ENCODE results near the gene C2CD4D.
A peak's percentile ranks its signal among the peaks of the same experiment; 100 is the strongest.

Gene C2CD4D

DNA sequence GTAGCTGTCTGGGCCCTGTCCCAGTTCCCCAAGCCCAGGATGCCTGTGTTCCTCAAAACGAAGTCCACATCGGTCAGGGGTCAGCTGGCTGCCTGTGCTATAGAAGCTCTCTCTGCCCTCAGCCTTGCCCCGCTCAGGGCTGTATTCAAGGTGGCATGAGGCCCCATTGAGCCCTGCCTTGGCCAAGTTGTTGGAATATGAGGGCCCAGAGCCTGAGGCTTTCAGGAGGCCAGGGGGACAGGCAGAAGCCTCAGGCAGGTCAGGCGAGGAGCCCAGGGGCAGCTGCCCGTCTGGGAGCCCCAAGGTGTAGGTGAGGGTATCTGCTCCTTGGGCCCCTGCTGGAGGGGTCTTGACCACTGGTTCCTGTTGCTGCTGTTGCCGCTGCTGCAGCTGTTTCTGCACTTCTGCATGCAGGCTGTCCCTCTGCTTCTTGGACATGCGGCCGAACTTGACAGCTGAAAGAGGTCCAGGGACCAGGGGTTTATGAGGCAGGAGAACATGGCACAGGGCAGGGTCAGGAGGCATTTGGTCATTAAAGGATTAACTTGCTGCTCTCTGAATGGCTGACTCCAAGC is 24.6 kb downstream of the C2CD4D start:
- peak overlapping the region; percentile 5 for H3K27ac Mint-ChIP-seq (ENCODE audit: low read depth)
- no peaks in the 10 kb centered on the region for H3K27me3 Mint-ChIP-seq
- peaks cover 40% of the 10 kb centered on the region for H3K4me1 Mint-ChIP-seq
- ATAC-seq (replicated peaks; ENCODE audit: extremely low read depth, poor library complexity, severe bottlenecking) (no peak), DNase-seq (ENCODE audit: low spot score in 2 of 2) (no peak)
- peaks cover 1% of the 10 kb centered on the region for H3K36me3 Mint-ChIP-seq (ENCODE audit: insufficient read depth)
- H3K9me3 Mint-ChIP-seq: no peaks in the 10 kb centered on the region
- H3K4me3 Mint-ChIP-seq: peak overlapping the region; percentile 10

DNA sequence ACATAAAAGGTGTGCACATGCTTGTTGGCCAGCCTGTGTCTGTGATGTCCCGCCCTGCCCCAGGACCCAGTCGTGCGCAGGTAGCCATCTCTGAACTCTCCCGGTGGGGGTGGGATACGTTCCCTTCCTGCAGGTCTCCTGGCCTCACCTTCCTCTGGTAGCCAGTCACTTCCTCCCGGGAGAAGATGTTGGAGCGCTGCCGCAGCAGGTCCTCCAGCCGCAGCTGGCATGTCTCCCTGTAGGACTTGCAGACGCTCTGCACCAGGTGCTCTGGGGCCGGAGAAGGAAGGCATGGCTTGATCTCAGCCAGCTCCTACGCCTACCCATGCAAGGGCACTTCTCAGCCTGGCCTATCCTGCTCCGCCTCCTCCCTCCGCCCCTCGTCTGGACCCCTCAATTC is 25.2 kb downstream of the C2CD4D start:
- no peak overlapping the region for H3K4me3 Mint-ChIP-seq
- ATAC-seq (replicated peaks; ENCODE audit: extremely low read depth, poor library complexity, severe bottlenecking): no peak
- no peaks in the 10 kb centered on the region for H3K9me3 Mint-ChIP-seq
- DNase-seq (ENCODE audit: low spot score in 2 of 2): no peak
- H3K36me3 Mint-ChIP-seq (ENCODE audit: insufficient read depth): no peaks in the 10 kb centered on the region
- H3K27ac Mint-ChIP-seq (ENCODE audit: low read depth): no peak overlapping the region
- H3K4me1 Mint-ChIP-seq: peaks cover 40% of the 10 kb centered on the region
- H3K27me3 Mint-ChIP-seq: no peaks in the 10 kb centered on the region

DNA sequence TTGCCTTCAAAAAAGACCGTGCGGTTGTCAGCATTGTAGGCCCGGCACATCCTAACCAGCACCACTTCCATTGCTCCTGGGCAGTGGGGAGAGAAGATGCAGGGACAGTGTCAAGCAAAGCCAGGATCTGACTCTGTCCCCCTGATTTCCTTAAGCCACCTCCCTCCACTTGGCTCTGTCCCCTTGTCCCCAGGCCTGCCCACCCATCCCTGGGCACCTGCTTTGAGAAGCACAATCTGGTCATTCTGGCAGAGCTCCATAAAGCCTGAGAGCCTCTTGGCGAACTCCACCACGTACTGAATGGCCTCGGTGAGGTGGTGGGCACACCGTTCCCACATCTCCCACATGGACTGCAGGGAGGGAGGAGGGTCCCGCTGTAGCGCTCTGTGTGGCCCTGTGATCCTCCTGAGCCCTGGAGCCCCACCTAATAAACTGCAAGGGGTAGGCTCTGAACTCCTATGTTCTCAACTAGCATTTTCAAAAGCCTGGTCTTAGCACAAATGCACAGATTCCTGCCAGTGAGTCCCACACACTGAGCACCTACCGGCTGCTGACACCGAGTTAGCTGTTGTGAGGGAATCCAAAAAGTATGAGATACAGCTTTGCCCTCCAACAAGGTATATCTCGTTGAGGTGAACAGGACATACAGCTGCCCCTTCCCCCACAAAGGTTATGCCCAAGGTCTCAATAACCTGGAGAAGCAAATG is 26.2 kb downstream of the C2CD4D start:
- no peaks in the 10 kb centered on the region for H3K9me3 Mint-ChIP-seq
- H3K27ac Mint-ChIP-seq (ENCODE audit: low read depth): no peak overlapping the region
- ATAC-seq (replicated peaks; ENCODE audit: extremely low read depth, poor library complexity, severe bottlenecking) (no peak), DNase-seq (ENCODE audit: low spot score in 2 of 2) (no peak)
- H3K4me3 Mint-ChIP-seq: no peak overlapping the region
- H3K36me3 Mint-ChIP-seq (ENCODE audit: insufficient read depth): no peaks in the 10 kb centered on the region
- H3K27me3 Mint-ChIP-seq: no peaks in the 10 kb centered on the region
- H3K4me1 Mint-ChIP-seq: peaks cover 36% of the 10 kb centered on the region

DNA sequence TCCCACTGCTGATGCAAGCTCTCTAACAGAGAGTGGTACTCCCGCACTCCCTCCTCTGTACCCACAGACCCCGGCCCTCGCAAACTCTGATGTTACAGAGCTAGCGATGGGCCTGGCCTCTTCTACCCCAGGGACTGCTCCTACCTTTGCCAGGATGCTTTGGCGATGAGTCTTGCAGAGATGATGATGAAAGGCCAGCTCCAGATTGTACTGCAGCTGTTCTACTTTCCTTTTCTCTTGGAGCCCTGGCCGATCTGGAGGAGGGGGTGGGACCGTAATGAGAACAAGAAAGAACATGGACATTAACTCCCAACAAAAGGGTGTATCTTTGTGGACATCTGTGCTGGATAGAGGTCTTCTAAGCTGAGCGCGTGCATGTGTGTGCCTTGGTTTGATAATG is 28.4 kb downstream of the C2CD4D start:
- no peaks in the 10 kb centered on the region for H3K27me3 Mint-ChIP-seq
- H3K4me1 Mint-ChIP-seq: peaks cover 22% of the 10 kb centered on the region
- H3K9me3 Mint-ChIP-seq: no peaks in the 10 kb centered on the region
- no peaks in the 10 kb centered on the region for H3K36me3 Mint-ChIP-seq (ENCODE audit: insufficient read depth)
- H3K27ac Mint-ChIP-seq (ENCODE audit: low read depth): no peak overlapping the region
- no peak overlapping the region for H3K4me3 Mint-ChIP-seq
- DNase-seq (ENCODE audit: low spot score in 2 of 2) (no peak), ATAC-seq (replicated peaks; ENCODE audit: extremely low read depth, poor library complexity, severe bottlenecking) (no peak)

DNA sequence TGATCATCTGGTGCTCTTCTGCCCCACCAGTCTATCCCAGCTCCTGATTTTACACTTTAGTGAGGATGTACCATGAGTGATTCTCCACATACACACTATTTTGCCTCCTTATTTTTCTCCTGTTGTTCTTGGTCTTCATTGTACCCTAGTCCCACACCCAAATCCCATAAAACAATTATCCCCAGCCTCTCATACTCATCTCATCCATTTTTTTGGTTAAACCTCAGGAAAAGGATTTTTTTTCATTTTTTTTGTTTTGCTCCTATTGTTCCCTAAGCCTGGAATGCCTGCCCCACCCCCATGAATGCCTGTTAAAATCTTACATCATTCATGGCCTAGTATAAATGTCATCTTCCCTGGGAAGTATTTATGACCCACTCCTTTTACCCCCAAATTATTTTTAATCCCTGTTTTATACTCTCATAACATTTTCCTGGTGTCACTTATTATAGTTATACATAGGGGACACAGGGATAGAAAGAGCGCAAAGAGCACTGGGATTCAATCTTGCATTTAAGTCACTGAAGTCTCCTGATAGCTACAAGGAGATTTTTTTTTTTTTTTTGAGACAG is 29.5 kb downstream of the C2CD4D start:
- DNase-seq (ENCODE audit: low spot score in 2 of 2) (no peak), ATAC-seq (replicated peaks; ENCODE audit: extremely low read depth, poor library complexity, severe bottlenecking) (no peak)
- Mint-ChIP-seq H3K4me1 (peaks cover 11% of the 10 kb centered on the region), H3K27me3 (no peaks in the 10 kb centered on the region), H3K4me3 (no peak overlapping the region), H3K27ac (ENCODE audit: low read depth) (no peak overlapping the region), H3K36me3 (ENCODE audit: insufficient read depth) (no peaks in the 10 kb centered on the region), H3K9me3 (no peaks in the 10 kb centered on the region)

DNA sequence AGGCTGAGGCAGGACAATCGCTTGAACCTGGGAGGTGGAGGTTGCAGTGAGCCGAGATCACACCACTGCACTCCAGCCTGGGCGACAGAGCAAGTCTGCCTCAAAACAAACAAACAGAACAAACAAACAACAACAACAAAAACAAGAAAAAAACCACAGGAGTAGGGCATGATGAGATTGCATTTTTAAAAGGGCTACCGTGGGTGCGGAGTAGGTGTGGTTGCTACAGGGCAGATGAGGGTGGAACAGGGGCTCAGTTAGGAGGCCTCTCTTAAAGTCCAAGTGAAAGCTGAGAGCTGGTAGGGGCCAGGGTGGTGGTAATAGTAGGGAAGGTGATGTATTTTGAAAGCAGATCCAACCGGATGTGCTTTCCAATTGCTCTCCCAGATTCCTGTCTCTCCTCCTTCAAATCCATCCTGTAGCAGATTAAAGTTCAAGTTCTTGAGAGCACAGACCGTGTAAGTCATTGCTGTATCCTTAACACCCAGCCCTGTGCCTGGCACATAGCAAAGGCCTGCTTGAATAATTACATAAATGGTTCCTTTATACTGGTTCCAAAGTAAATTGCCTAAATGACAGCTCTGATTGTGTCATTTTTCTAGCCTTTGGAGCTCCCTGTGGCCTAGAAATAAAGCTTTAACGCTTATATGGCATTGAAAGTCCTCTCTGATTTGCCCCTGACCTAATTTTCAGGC is 30.2 kb downstream of the C2CD4D start:
- peaks cover 6% of the 10 kb centered on the region for H3K4me1 Mint-ChIP-seq
- no peaks in the 10 kb centered on the region for H3K9me3 Mint-ChIP-seq
- no peak for ATAC-seq (replicated peaks; ENCODE audit: extremely low read depth, poor library complexity, severe bottlenecking)
- H3K27ac Mint-ChIP-seq (ENCODE audit: low read depth): no peak overlapping the region
- H3K36me3 Mint-ChIP-seq (ENCODE audit: insufficient read depth): no peaks in the 10 kb centered on the region
- H3K27me3 Mint-ChIP-seq: no peaks in the 10 kb centered on the region
- DNase-seq (ENCODE audit: low spot score in 2 of 2): no peak
- H3K4me3 Mint-ChIP-seq: no peak overlapping the region

DNA sequence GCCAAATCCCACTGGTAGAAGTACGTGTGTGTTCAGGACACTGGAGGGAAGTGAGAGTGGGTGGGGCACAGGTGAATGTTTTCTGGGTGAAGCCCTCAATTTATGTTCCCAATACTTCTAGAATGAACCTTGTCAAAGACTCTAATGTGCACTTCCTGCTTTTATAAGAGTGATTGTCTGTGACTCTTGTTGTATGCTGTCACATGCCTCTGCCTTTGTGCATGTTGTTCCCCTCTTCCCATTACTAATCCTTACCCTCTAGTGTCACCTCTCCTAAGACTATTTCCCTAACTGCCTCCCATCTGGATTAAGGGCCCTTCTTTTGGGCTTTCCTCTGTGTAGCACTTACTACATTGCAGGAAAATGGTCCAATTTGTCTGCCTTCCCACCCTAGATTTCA is 31.9 kb downstream of the C2CD4D start:
- no peak overlapping the region for H3K27ac Mint-ChIP-seq (ENCODE audit: low read depth)
- no peaks in the 10 kb centered on the region for H3K27me3 Mint-ChIP-seq

DNA sequence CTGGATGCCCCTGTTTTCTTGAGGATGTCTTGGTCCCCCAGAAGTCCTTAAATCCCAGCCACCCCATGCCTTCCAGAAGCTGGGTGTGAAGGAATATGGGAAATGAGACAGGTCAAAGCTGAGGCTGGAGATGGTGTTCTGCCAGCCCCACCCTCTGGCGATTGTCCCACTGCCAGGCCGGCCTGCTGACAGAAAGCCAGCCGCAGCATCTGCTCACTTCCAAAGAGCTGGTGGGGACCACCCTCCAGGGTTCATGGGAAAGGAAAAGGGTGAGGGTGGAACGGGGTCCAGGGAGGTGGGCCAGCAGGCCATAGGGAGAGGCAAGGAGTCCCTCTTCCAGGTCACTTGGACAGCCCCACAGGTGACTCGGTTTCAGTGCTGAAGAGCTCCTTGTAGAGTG is 32.5 kb downstream of the C2CD4D start:
- Mint-ChIP-seq H3K27ac (ENCODE audit: low read depth) (no peak overlapping the region), H3K9me3 (no peaks in the 10 kb centered on the region), H3K4me3 (no peak overlapping the region), H3K36me3 (ENCODE audit: insufficient read depth) (no peaks in the 10 kb centered on the region), H3K27me3 (no peaks in the 10 kb centered on the region), H3K4me1 (no peaks in the 10 kb centered on the region)
- DNase-seq (ENCODE audit: low spot score in 2 of 2) (no peak), ATAC-seq (replicated peaks; ENCODE audit: extremely low read depth, poor library complexity, severe bottlenecking) (no peak)

More for the DNA sequence above, 31.9 kb downstream of the C2CD4D start:
- no peaks in the 10 kb centered on the region for H3K4me1 Mint-ChIP-seq
- no peaks in the 10 kb centered on the region for H3K36me3 Mint-ChIP-seq (ENCODE audit: insufficient read depth)
- DNase-seq (ENCODE audit: low spot score in 2 of 2) (no peak), ATAC-seq (replicated peaks; ENCODE audit: extremely low read depth, poor library complexity, severe bottlenecking) (no peak)
- no peak overlapping the region for H3K4me3 Mint-ChIP-seq
- H3K9me3 Mint-ChIP-seq: no peaks in the 10 kb centered on the region

DNA sequence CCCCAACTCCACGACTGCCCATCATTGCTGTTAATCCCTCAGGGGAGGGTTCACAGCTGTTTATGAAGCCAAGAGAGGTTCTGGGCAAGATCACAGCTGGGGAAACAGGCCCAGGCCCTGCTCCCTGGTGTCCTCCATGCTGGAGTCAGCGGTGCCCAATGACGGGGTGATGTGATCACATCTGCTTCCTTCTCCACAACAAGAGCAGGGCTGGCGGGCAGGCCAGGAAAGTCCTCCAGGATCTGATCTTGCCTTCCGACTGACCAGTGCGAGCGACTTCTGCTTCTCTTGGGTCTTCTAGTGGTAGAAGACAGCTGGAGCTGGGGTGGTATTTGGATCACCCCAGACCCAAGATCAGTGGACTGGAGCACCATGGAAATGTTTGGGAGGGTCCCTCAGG is 33.5 kb downstream of the C2CD4D start:
- Mint-ChIP-seq H3K27ac (ENCODE audit: low read depth) (no peak overlapping the region), H3K9me3 (no peaks in the 10 kb centered on the region), H3K36me3 (ENCODE audit: insufficient read depth) (no peaks in the 10 kb centered on the region), H3K27me3 (no peaks in the 10 kb centered on the region), H3K4me3 (no peak overlapping the region), H3K4me1 (no peaks in the 10 kb centered on the region)
- ATAC-seq (replicated peaks; ENCODE audit: extremely low read depth, poor library complexity, severe bottlenecking) (no peak), DNase-seq (ENCODE audit: low spot score in 2 of 2) (no peak)

DNA sequence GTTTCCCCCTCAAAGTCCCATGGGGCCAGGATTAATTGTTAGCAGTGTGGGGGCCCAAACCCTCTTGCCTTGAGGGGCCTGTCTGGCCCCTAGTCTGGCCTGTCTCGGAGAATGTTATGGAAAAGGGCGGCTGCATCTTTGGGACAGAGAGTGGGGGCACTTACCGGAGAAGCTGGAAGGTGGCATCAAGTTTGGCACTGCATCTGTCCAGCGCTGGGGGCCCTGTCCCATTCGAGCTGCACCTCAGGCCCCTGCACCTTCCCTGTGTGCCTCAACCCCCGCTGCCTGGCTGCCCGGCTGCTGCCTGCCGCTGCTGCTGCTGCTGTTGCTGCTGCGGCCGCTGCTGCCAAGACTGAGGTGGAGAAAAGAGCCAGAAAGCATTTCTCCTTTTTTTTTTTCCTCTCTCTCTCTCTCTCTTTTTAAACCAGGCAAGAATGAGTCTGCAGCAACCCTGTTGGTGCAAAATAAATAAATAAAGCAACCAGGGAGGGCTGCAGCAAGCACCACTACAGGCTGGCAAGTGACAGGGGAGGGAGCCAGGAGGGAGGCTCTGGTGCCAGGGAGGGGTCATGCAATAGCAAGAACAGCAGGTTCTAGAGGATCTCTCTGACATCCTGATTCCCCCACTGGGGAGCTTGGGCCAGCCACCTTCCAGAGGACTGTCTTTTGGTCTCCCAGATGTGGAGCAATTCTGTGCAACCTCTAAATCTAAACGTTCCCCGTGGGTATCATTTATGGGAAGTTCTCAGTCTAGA is 34.4 kb downstream of the C2CD4D start, which contains the start of gene LINGO4:
Gene LINGO4, minus strand, starts transcription at position 354 of the 755 bp plus-strand sequence. CDS start 2,715 bp downstream, outside the sequence.
- Mint-ChIP-seq H3K4me3 (no peak within 1 kb of the TSS), H3K9me3 (no peaks in the 10 kb centered on the region), H3K36me3 (ENCODE audit: insufficient read depth) (peaks cover under 1% of the 10 kb centered on the region), H3K27ac (ENCODE audit: low read depth) (no peak within 1 kb of the TSS), H3K27me3 (peaks cover 5% of the 10 kb centered on the region), H3K4me1 (peaks cover 5% of the 10 kb centered on the region)
- DNase-seq (ENCODE audit: low spot score in 2 of 2) (no peak), ATAC-seq (replicated peaks; ENCODE audit: extremely low read depth, poor library complexity, severe bottlenecking) (no peak)

DNA sequence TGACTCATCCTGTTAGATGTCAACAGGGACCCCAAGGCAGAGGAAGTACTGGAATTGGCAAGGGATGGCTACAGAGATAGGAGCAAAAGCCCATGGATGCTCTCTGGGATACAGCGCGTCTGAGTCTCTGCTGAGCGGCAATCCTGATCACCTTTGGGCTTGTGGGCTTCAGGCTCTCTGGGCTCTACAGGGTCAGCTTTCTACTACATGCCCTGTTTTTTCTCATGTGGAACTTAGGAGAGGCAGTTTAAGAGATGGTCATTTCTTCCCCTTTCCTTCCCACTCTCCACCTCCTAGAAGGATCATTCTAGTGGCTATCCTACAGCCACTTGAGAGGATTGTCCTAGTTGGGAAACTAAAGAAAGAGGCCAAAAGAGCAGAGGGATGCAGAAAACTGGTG is 35.7 kb downstream of the C2CD4D start:
- Mint-ChIP-seq H3K27me3 (peaks cover 18% of the 10 kb centered on the region), H3K27ac (ENCODE audit: low read depth) (no peak overlapping the region)

DNA sequence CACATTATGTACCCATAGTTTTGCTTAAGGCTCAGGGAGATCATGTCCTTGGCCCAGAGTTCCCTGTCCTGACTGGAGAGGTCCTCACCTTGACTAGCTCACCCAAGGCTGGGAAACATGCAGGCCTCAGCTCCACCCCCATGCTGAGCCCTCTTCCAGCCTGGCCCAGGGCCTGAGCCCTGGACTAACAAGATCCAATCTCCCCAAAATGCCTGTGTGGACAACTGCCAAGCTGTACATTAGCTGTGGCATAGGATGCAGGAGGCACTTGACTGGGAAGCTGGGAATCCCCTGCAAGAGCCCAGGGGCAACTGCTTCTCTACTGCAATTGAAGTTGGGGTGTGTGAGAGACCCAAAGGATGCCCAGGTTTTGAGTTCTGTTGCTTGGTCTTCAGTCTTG is 36.5 kb downstream of the C2CD4D start:
- Mint-ChIP-seq H3K36me3 (ENCODE audit: insufficient read depth) (peaks cover 1% of the 10 kb centered on the region), H3K4me1 (peaks cover 10% of the 10 kb centered on the region), H3K9me3 (no peaks in the 10 kb centered on the region), H3K4me3 (no peak overlapping the region), H3K27me3 (peaks cover 23% of the 10 kb centered on the region), H3K27ac (ENCODE audit: low read depth) (no peak overlapping the region)
- DNase-seq (ENCODE audit: low spot score in 2 of 2): no peak
- no peak for ATAC-seq (replicated peaks; ENCODE audit: extremely low read depth, poor library complexity, severe bottlenecking)

More for the DNA sequence above, 35.7 kb downstream of the C2CD4D start:
- Mint-ChIP-seq H3K4me1 (peaks cover 10% of the 10 kb centered on the region), H3K9me3 (no peaks in the 10 kb centered on the region), H3K4me3 (no peak overlapping the region), H3K36me3 (ENCODE audit: insufficient read depth) (peaks cover 1% of the 10 kb centered on the region)
- ATAC-seq (replicated peaks; ENCODE audit: extremely low read depth, poor library complexity, severe bottlenecking): no peak
- no peak for DNase-seq (ENCODE audit: low spot score in 2 of 2)

Measured in central memory CD8-positive, alpha-beta T cell (primary cell).